OCI-LY7 (cell line): ENCODE data around the gene GPSM3.

Source experiments
- CTCF ChIP-seq: fragments of 200-600 bp; sonication (generic); conservative IDR thresholded peaks from 2 replicates; pipeline ENCODE4 v1.5.1; 2014; ENCODE audit warnings: mild to moderate bottlenecking, antibody characterized with exemption, low read length, moderate library complexity, mixed read lengths
- EZH2phosphoT487 ChIP-seq: fragments of 200-600 bp; sonication (generic); IDR thresholded peaks from 2 replicates; pipeline ENCODE4 v1.6.1; 2018; ENCODE audit warnings: low read depth, borderline replicate concordance, mild to moderate bottlenecking, mixed run types, antibody characterized with exemption, low read length, moderate library complexity, mixed read lengths

GRCh38 chr6:32184084-32184640 is 8.3 kb downstream of the GPSM3 start, which contains the start of gene AGER:
- no peak for TF ChIP-seq CTCF
- no peak for TF ChIP-seq EZH2phosphoT487
